ENCODE measurements around the gene CRISPLD2. TPM values are rescaled to one million over a fixed set of nuclear protein-coding genes. Genes with fewer than 3 reads are reported as not detected.

The CRISPLD2 gene
- total RNA-seq, 2 experiments from 2014 or later, result 0.47 to 0.99 TPM

GRCh38 chr16:84862804-84863480 is 43.2 kb downstream of the CRISPLD2 start:
- H3K4me2 ChIP-seq (ENCODE audit: low read length), result no peak overlapping the region
- TF ChIP-seq CTCF (conservative IDR thresholded peaks at IDR 0.05; ENCODE audit: low read length), result no peak
- TF ChIP-seq EZH2phosphoT487 (IDR thresholded peaks at IDR 0.05; ENCODE audit: borderline replicate concordance, low read depth, low read length), result no peak
- H3K27ac ChIP-seq (ENCODE audit: low read depth, low read length, poor library complexity, severe bottlenecking), result no peak overlapping the region
- H2AFZ ChIP-seq (ENCODE audit: low read length), result no peak overlapping the region
- intact Hi-C loops (cut with micrococcal nuclease; ENCODE audit: unreplicated experiment), result loop anchor here (10.0 kb wide), 1 partner anchor 238 kb away; no protein-coding TSS in a partner anchor
- peaks cover 33% of the 10 kb centered on the region for H3K4me1 ChIP-seq (ENCODE audit: insufficient read depth, low read length, poor library complexity, severe bottlenecking)
- H4K20me1 ChIP-seq (ENCODE audit: insufficient read depth, low read length), result no peaks in the 10 kb centered on the region
- no TSS peak for BruUV-seq (replicated peaks)
- DNase-seq (ENCODE audit: low spot score), result no peak
- H3K9me2 ChIP-seq (ENCODE audit: insufficient read depth, low read length), result no peaks in the 10 kb centered on the region
- ChIA-PET POLR2A (interaction anchor here (0.6 to 3.7 kb wide), 6 partner anchors 11 to 1589 kb away, joined by 3 to 44 read pairs (median 8); no protein-coding TSS in a partner anchor), CTCF (ENCODE audit: unreplicated experiment) (no interaction called here)
- H3K36me3 ChIP-seq (ENCODE audit: insufficient read depth, low read length), result no peaks in the 10 kb centered on the region
- H3K9me3 ChIP-seq (ENCODE audit: low read length), result peaks cover 8% of the 10 kb centered on the region
- H3K79me2 ChIP-seq (ENCODE audit: insufficient read depth, low read depth, low read length), result no peaks in the 10 kb centered on the region
- H3K4me3 ChIP-seq (ENCODE audit: low read depth, low read length, poor library complexity, severe bottlenecking), result no peak overlapping the region

- H3K27ac ChIP-seq (ENCODE audit: low read depth, low read length, poor library complexity, severe bottlenecking), result peak overlapping the region; percentile 83
- no peaks in the 10 kb centered on the region for H3K9me2 ChIP-seq (ENCODE audit: insufficient read depth, low read length)
- peaks cover 33% of the 10 kb centered on the region for H3K4me1 ChIP-seq (ENCODE audit: insufficient read depth, low read length, poor library complexity, severe bottlenecking)
- H4K20me1 ChIP-seq (ENCODE audit: insufficient read depth, low read length), result no peaks in the 10 kb centered on the region
- no peak overlapping the region for H2AFZ ChIP-seq (ENCODE audit: low read length)
- DNase-seq (ENCODE audit: low spot score), result no peak
- ChIA-PET CTCF (ENCODE audit: unreplicated experiment) (no interaction called here), POLR2A (interaction anchor here (0.6 to 3.7 kb wide), 5 partner anchors 10 to 1589 kb away, joined by 3 to 44 read pairs (median 5); no protein-coding TSS in a partner anchor)
- peaks cover 8% of the 10 kb centered on the region for H3K9me3 ChIP-seq (ENCODE audit: low read length)
- BruUV-seq (replicated peaks), result no TSS peak
- no peaks in the 10 kb centered on the region for H3K79me2 ChIP-seq (ENCODE audit: insufficient read depth, low read depth, low read length)
- TF ChIP-seq CTCF (conservative IDR thresholded peaks at IDR 0.05; ENCODE audit: low read length) (no peak), EZH2phosphoT487 (IDR thresholded peaks at IDR 0.05; ENCODE audit: borderline replicate concordance, low read depth, low read length) (no peak)
- intact Hi-C loops (cut with micrococcal nuclease; ENCODE audit: unreplicated experiment), result loop anchor here (10.0 kb wide), 1 partner anchor 239 kb away; no protein-coding TSS in a partner anchor
- H3K4me3 ChIP-seq (ENCODE audit: low read depth, low read length, poor library complexity, severe bottlenecking), result no peak overlapping the region
- no peaks in the 10 kb centered on the region for H3K36me3 ChIP-seq (ENCODE audit: insufficient read depth, low read length)
- H3K4me2 ChIP-seq (ENCODE audit: low read length), result no peak overlapping the region
These were observed 43.7 kb downstream of the CRISPLD2 start for GRCh38 chr16:84863481-84863814.

Data from OCI-LY7 (cell line).